Endothelial cell of umbilical vein (primary cell): ENCODE results near the gene CALU.

Source experiments
- EZH2 ChIP-seq: IDR thresholded peaks from 2 replicates; pipeline ENCODE4 v1.6.1; 2012; ENCODE audit warnings: borderline replicate concordance, low read depth, mild to moderate bottlenecking, moderate library complexity, low read length, inconsistent platforms; ENCODE audit not compliant: severe bottlenecking
- FOS ChIP-seq: IDR thresholded peaks from 2 replicates; pipeline ENCODE4 v1.6.1; 2011; ENCODE audit warnings: mild to moderate bottlenecking, low read length, moderate library complexity, borderline replicate concordance; ENCODE audit not compliant: insufficient read depth
- GATA2 ChIP-seq: IDR thresholded peaks from 2 replicates; pipeline ENCODE4 v1.7.0; 2011; ENCODE audit warnings: low read depth, mild to moderate bottlenecking, moderate library complexity, mixed read lengths, low read length; ENCODE audit not compliant: insufficient read length, insufficient read depth
- JUN ChIP-seq: IDR thresholded peaks from 2 replicates; pipeline ENCODE4 v1.6.1; 2011; ENCODE audit warnings: borderline replicate concordance, low read depth; ENCODE audit not compliant: insufficient read length, insufficient read depth
- MYC ChIP-seq: IDR thresholded peaks from one replicate; pipeline ENCODE4 v1.6.1; 2011; ENCODE audit warnings: mild to moderate bottlenecking, low read depth, low read length
- POLR2A ChIP-seq: IDR thresholded peaks from 2 replicates; pipeline ENCODE4 v1.6.1; 2012; ENCODE audit warnings: low read depth, mild to moderate bottlenecking, control low read depth, low read length
- POLR2AphosphoS5 ChIP-seq: IDR thresholded peaks from 2 replicates; pipeline ENCODE4 v1.6.1; 2012; ENCODE audit warnings: low read depth, mild to moderate bottlenecking, control low read depth, low read length, moderate library complexity; ENCODE audit not compliant: insufficient read depth
- TF ChIP-seq, protein P1 (sequence below), 2 donors: IDR thresholded peaks; 1 replicate in 1 of 2; 2 replicates in 1 of 2; pipeline ENCODE4 v1.5.1; 2011; ENCODE audit warnings: low read length in 2 of 2, mild to moderate bottlenecking in 2 of 2, moderate library complexity in 2 of 2, control low read depth in 1 of 2, inconsistent platforms in 1 of 2, low read depth in 1 of 2; ENCODE audit not compliant: insufficient read depth in 1 of 2; ENCODE audit errors: extremely low read depth in 1 of 2
- TF ChIP-seq, protein P2 (sequence below): IDR thresholded peaks from 2 replicates; pipeline ENCODE4 v1.6.1; 2011; ENCODE audit not compliant: insufficient read depth, insufficient read length

DNA sequence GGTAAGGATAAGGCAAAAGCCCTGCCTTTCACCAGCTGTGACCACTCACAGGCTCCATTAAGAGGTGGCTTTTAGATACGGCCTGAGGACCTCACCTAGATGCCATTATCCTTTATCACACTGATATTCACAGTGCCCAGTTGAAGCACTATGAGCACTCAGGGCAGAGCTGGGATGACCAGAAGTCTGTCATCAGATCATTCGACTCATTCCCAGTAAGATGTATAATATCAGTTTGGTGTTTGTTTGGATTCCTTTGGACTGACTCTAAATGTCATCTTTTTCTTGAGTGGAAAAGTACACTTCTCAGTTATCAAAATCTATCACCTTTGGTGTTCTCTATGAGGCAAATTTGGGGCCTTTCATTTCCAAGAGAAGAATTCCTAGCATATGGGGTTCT lies 71.3 kb downstream of the CALU start:
- TF ChIP-seq, protein P1, sequence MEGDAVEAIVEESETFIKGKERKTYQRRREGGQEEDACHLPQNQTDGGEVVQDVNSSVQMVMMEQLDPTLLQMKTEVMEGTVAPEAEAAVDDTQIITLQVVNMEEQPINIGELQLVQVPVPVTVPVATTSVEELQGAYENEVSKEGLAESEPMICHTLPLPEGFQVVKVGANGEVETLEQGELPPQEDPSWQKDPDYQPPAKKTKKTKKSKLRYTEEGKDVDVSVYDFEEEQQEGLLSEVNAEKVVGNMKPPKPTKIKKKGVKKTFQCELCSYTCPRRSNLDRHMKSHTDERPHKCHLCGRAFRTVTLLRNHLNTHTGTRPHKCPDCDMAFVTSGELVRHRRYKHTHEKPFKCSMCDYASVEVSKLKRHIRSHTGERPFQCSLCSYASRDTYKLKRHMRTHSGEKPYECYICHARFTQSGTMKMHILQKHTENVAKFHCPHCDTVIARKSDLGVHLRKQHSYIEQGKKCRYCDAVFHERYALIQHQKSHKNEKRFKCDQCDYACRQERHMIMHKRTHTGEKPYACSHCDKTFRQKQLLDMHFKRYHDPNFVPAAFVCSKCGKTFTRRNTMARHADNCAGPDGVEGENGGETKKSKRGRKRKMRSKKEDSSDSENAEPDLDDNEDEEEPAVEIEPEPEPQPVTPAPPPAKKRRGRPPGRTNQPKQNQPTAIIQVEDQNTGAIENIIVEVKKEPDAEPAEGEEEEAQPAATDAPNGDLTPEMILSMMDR (IDR thresholded peaks at IDR 0.05; ENCODE audit: extremely low read depth in 1 of 2, insufficient read depth in 1 of 2, low read depth in 1 of 2, low read length in 2 of 2), result no peak
- no peak for TF ChIP-seq POLR2A
- no peak for TF ChIP-seq EZH2
- no peak for TF ChIP-seq JUN
- TF ChIP-seq GATA2, result no peak
- no peak for TF ChIP-seq POLR2AphosphoS5
- TF ChIP-seq, protein P2, sequence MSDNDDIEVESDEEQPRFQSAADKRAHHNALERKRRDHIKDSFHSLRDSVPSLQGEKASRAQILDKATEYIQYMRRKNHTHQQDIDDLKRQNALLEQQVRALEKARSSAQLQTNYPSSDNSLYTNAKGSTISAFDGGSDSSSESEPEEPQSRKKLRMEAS, result no peak
- TF ChIP-seq FOS, result no peak
- no peak for TF ChIP-seq MYC
